HG03159 (cell line): Measurements from ENCODE around the gene CADPS.

ENCODE experiments used
- ATAC-seq: cut with Tn5 transposase; IDR thresholded peaks from one replicate; pipeline ENCODE4 v1.9.1; 2021; ENCODE audit warnings: mild to moderate bottlenecking, moderate library complexity; ENCODE audit not compliant: unreplicated experiment

CADPS gene

GRCh38 chr3:62815981-62816380 lies 59.2 kb downstream of the CADPS start:
- no peak for ATAC-seq

GRCh38 chr3:62812631-62813030 lies 62.6 kb downstream of the CADPS start:
- ATAC-seq, result no peak

- no peak for ATAC-seq
These were observed 64.1 kb downstream of the CADPS start for GRCh38 chr3:62811119-62811518.

GRCh38 chr3:62809369-62809768 lies 65.8 kb downstream of the CADPS start:
- ATAC-seq, result no peak

- no peak for ATAC-seq
These were observed 69.5 kb downstream of the CADPS start for GRCh38 chr3:62805580-62806277.

GRCh38 chr3:62805106-62805505 lies 70.1 kb downstream of the CADPS start:
- ATAC-seq, result no peak

GRCh38 chr3:62803276-62803675 lies 71.9 kb downstream of the CADPS start:
- no peak for ATAC-seq

- no peak for ATAC-seq
These were observed 77.2 kb downstream of the CADPS start for GRCh38 chr3:62798000-62798399.

GRCh38 chr3:62797132-62797531 lies 78.1 kb downstream of the CADPS start:
- no peak for ATAC-seq

GRCh38 chr3:62795978-62796657 lies 79.1 kb downstream of the CADPS start:
- no peak for ATAC-seq

GRCh38 chr3:62793946-62794345 lies 81.3 kb downstream of the CADPS start:
- no peak for ATAC-seq

- no peak for ATAC-seq
These were observed 89.8 kb downstream of the CADPS start for GRCh38 chr3:62785384-62785783.

GRCh38 chr3:62781121-62781520 lies 94.1 kb downstream of the CADPS start:
- ATAC-seq, result no peak

GRCh38 chr3:62777674-62778073 lies 97.5 kb downstream of the CADPS start:
- ATAC-seq, result no peak

- ATAC-seq, result no peak
These were observed 98.1 kb downstream of the CADPS start for GRCh38 chr3:62777130-62777529.

GRCh38 chr3:62774221-62774620 lies 101.0 kb downstream of the CADPS start:
- ATAC-seq, result no peak

GRCh38 chr3:62771331-62772072 lies 103.7 kb downstream of the CADPS start:
- ATAC-seq, result no peak

- ATAC-seq, result no peak
These were observed 106.3 kb downstream of the CADPS start for GRCh38 chr3:62768896-62769295.

- no peak for ATAC-seq
These were observed 113.5 kb downstream of the CADPS start for GRCh38 chr3:62761711-62762110.

- ATAC-seq, result no peak
These were observed 113.9 kb downstream of the CADPS start for GRCh38 chr3:62761311-62761710.

GRCh38 chr3:62758296-62759066 lies 116.7 kb downstream of the CADPS start:
- no peak for ATAC-seq
